ENCODE measurements around the gene SDC3. TPM values are rescaled to one million over a fixed set of nuclear protein-coding genes. Genes with fewer than 3 reads are reported as not detected.

SDC3 gene
- total RNA-seq, 1 donor from 2014 or later: 26.0 TPM

GRCh38 chr1:30847358-30847972, 61.1 kb downstream of the SDC3 start:
- DNase-seq: peak; percentile 49

- DNase-seq: no peak
These were observed 62.0 kb downstream of the SDC3 start for GRCh38 chr1:30846587-30846986.

GRCh38 chr1:30845904-30846290, 62.7 kb downstream of the SDC3 start:
- no peak for DNase-seq

- DNase-seq: no peak
These were observed 63.2 kb downstream of the SDC3 start for GRCh38 chr1:30845237-30845903.

- DNase-seq: no peak
These were observed 63.9 kb downstream of the SDC3 start for GRCh38 chr1:30844631-30845030.

- DNase-seq: no peak
These were observed 65.7 kb downstream of the SDC3 start for GRCh38 chr1:30842697-30843354.

GRCh38 chr1:30840904-30841598, 67.5 kb downstream of the SDC3 start:
- peak; percentile 77 for DNase-seq

GRCh38 chr1:30839827-30840359, 68.7 kb downstream of the SDC3 start:
- no peak for DNase-seq

GRCh38 chr1:30838996-30839395, 69.6 kb downstream of the SDC3 start:
- no peak for DNase-seq

- no peak for DNase-seq
These were observed 70.9 kb downstream of the SDC3 start for GRCh38 chr1:30837653-30838052.

- DNase-seq: no peak
These were observed 74.3 kb downstream of the SDC3 start for GRCh38 chr1:30834253-30834652.

GRCh38 chr1:30830537-30830936, 78.0 kb downstream of the SDC3 start:
- no peak for DNase-seq

- DNase-seq: no peak
These were observed 78.7 kb downstream of the SDC3 start for GRCh38 chr1:30829889-30830288.

- DNase-seq: no peak
These were observed 83.7 kb downstream of the SDC3 start for GRCh38 chr1:30824736-30825429.

GRCh38 chr1:30823969-30824735, 84.4 kb downstream of the SDC3 start:
- peak; percentile 99 for DNase-seq

GRCh38 chr1:30823627-30823968, 85.0 kb downstream of the SDC3 start:
- DNase-seq: no peak

GRCh38 chr1:30822966-30823581, 85.5 kb downstream of the SDC3 start:
- DNase-seq: no peak

- no peak for DNase-seq
These were observed 86.6 kb downstream of the SDC3 start for GRCh38 chr1:30822006-30822405.

- DNase-seq: peak; percentile 72
These were observed 88.3 kb downstream of the SDC3 start for GRCh38 chr1:30820299-30820698.

All from tongue (tissue), 2 donors.